IPS DF 19.7 (cell line): ENCODE data around the gene HS2ST1.
"Not testable (repeated sequence)": the region's sequence is repeated elsewhere in the genome, so short reads cannot be mapped to it uniquely, and the experiment has no call there.

Experiments
- DNase-seq: peaks from one replicate; pipeline ENCODE4 v3.0.0-alpha.2; 2013; ENCODE audit warnings: low read depth, low spot score

The HS2ST1 gene

GRCh38 chr1:86970938-86971337 lies 56.5 kb downstream of the HS2ST1 start:
- no peak for DNase-seq

- DNase-seq: no peak
Measured at GRCh38 chr1:86971778-86972177, 57.3 kb downstream of the HS2ST1 start.

- no peak for DNase-seq
Measured at GRCh38 chr1:86972262-86972661, 57.8 kb downstream of the HS2ST1 start.

- DNase-seq: no peak
Measured at GRCh38 chr1:86975993-86976550, 61.6 kb downstream of the HS2ST1 start.

- no peak for DNase-seq
Measured at GRCh38 chr1:86976664-86977063, 62.2 kb downstream of the HS2ST1 start.

- no peak for DNase-seq
Measured at GRCh38 chr1:86981482-86982213, 67.2 kb downstream of the HS2ST1 start.

GRCh38 chr1:86983677-86984076 lies 69.2 kb downstream of the HS2ST1 start:
- DNase-seq: not testable (repeated sequence)

GRCh38 chr1:86987446-86987845 lies 73.0 kb downstream of the HS2ST1 start:
- no peak for DNase-seq

GRCh38 chr1:86988835-86989234 lies 74.4 kb downstream of the HS2ST1 start:
- no peak for DNase-seq

- DNase-seq: not testable (repeated sequence)
Measured at GRCh38 chr1:86989690-86990089, 75.3 kb downstream of the HS2ST1 start.

GRCh38 chr1:86990826-86991225 lies 76.4 kb downstream of the HS2ST1 start:
- DNase-seq: no peak

GRCh38 chr1:86991549-86992186 lies 77.2 kb downstream of the HS2ST1 start:
- DNase-seq: no peak

- DNase-seq: no peak
Measured at GRCh38 chr1:86992861-86993260, 78.4 kb downstream of the HS2ST1 start.

GRCh38 chr1:86993269-86993985 lies 79.0 kb downstream of the HS2ST1 start:
- DNase-seq: no peak

- no peak for DNase-seq
Measured at GRCh38 chr1:86994061-86994460, 79.6 kb downstream of the HS2ST1 start.

- no peak for DNase-seq
Measured at GRCh38 chr1:86997538-86997937, 83.1 kb downstream of the HS2ST1 start.

GRCh38 chr1:86998280-86998679 lies 83.8 kb downstream of the HS2ST1 start:
- DNase-seq: no peak

- DNase-seq: no peak
Measured at GRCh38 chr1:86998727-86999126, 84.3 kb downstream of the HS2ST1 start.

GRCh38 chr1:87000460-87000859 lies 86.0 kb downstream of the HS2ST1 start:
- DNase-seq: no peak

GRCh38 chr1:87004857-87005256 lies 90.4 kb downstream of the HS2ST1 start:
- DNase-seq: no peak

- no peak for DNase-seq
Measured at GRCh38 chr1:87007323-87007722, 92.9 kb downstream of the HS2ST1 start.

- not testable (repeated sequence) for DNase-seq
Measured at GRCh38 chr1:87013385-87013784, 99.0 kb downstream of the HS2ST1 start.
